HG03378 (cell line): ENCODE results near the gene EXOG.

Experiments
- ATAC-seq: cut with Tn5 transposase; IDR thresholded peaks from one replicate; pipeline ENCODE4 v1.9.1; 2021; ENCODE audit warnings: mild to moderate bottlenecking, moderate library complexity; ENCODE audit not compliant: unreplicated experiment

Gene EXOG

GRCh38 chr3:38496131-38496910 is at the start of gene EXOG:
TSS of gene EXOG (plus strand) at chr3:38496340. CDS start at chr3:38496368, 28 bp downstream.
- ATAC-seq: peak; percentile 69

DNA sequence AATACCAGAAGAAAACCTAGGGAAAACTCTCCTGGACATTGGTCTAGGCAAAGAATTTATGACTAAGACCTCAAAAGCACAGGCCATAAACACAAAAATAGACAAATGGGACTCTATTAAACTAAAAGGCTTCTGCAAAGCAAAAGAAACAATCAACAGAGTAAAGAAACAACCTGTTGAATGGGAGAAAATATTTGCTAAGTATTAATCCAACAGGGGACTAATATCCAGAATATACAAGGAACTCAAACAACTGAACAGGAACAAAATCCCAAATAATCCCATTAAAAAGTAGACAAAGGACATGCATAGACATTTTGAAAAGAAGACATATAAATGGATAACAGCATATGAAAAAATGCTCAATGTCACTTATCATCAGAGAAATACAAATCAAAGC is 49.3 kb upstream of the EXOG start:
- ATAC-seq: no peak

GRCh38 chr3:38450853-38451252 is 45.3 kb upstream of the EXOG start:
- no peak for ATAC-seq

DNA sequence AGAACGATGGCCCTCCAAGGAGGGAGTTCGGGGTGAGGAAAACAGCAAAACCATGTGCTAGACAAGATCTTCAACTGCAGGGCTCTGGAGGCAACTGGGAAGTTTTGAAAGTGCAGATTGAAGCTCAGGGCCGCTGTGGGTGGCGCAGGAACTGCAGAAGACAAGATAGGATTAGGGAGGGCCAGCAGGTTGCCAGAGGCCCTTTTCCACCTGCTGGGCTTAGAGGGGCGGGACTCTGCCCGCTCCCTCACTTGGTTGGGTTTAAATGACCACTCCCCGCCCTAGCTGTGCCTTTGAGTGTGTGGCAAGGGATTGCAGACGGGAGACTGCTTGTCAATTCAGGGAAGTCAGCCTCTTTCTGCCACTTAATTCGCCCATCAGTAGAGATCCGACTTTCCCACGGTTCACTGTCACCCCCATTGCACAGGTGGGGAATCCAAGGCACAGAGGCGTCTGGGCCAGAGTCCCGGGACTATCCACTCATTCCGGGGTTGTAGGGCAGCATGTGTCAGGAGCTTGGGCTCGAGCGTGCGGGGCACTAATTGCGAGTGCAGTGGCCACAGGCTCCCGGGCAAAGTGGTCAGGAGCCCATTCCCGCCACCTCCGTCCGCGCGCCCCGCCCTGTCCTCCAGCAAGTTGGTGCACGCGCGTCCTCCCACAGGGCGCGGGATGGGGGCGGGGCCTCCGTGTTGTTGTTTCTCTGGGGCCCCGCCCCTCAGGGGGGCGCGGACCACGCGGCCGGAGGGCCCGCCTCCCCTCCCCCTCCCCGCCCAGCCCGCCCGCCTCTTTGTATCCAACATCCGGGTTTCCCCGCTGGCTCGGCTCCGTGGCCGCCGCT is 42.8 kb upstream of the EXOG start, which contains the start of gene ACVR2B:
Gene ACVR2B, plus strand, starts transcription at position 816 of the 838 bp plus-strand sequence. CDS start 433 bp downstream, outside the sequence.
- ATAC-seq: no peak

- no peak for ATAC-seq
These were observed 42.3 kb upstream of the EXOG start for GRCh38 chr3:38453913-38454177.

DNA sequence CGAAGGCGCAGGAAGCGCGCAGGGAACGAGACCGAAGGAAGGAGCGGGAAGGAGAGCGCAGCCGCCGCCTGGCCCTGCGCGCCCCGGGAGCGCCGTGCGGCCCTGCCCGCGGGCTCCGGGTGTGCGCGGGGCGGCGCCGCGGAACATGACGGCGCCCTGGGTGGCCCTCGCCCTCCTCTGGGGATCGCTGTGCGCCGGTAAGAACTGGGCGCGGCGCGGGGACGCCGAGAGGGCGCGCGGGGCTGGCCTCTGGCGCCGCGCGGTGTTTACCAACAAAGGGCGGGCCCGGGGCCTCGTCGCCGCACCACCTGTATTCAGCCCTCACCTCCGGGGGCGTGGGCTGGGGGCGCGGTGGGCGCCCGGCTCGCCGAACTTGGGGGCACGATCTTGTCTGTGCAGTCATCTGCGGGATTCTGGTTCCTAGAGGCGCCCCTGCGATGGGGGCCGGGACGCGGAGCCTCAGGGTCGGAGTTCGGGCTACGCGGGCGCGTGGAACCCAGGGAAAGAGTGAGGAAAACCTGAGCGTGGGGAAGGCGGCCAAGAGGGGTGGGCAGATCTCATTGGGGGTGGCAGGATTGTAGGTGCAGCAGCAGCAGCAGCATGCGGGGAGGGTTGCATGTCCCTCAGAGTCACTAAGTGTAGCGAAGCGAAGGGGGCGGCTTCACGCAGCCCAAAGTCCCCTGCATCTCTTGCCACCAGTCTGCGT is 41.8 kb upstream of the EXOG start:
- ATAC-seq: no peak

- peak; percentile 15 for ATAC-seq
These were observed 41.1 kb upstream of the EXOG start for GRCh38 chr3:38454884-38455638.

GRCh38 chr3:38455639-38456430 is 40.3 kb upstream of the EXOG start:
- peak; percentile 42 for ATAC-seq

DNA sequence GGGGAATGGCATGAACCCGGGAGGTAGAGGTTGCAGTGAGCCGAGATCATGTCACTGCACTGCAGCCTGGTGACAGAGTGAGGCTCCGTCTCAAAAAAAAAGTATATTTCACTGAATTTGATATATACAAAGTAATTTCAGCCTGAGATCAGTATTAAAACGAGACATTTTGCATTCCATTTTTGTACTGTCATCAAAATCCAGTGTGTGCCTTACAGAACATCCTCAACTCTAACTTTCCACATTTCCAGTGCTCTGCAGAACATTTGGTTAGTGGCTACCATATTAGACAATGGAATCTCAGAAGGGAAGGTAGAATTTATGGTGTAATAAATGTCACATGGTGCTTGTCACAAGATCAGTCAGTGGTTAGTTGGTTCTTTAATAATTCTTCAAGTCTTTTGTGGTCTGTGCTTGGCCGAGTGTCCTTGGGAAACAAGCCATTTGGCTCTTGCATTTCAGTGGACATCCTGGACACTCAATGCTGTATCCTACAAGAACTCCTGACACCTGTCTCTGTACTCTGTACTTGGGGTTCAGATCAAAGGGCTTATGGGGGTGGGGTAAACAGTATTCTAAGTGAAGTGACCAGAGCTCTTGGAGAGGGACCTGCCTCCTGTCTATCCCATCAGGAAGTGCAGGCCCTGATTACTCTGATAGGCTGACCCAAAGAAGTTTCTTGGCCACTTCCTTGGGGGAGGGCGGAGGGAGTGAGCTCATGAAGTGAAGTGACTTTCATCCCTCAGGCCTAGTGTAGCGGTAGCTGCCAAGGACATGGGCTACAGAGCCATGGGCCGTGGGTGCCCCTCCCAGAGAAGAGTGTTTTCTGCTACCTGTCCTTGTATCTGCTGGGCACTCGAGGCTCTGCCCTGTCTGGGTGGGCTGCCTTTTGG is 38.8 kb upstream of the EXOG start:
- ATAC-seq: no peak

- ATAC-seq: no peak
These were observed 37.2 kb upstream of the EXOG start for GRCh38 chr3:38458796-38459498.

DNA sequence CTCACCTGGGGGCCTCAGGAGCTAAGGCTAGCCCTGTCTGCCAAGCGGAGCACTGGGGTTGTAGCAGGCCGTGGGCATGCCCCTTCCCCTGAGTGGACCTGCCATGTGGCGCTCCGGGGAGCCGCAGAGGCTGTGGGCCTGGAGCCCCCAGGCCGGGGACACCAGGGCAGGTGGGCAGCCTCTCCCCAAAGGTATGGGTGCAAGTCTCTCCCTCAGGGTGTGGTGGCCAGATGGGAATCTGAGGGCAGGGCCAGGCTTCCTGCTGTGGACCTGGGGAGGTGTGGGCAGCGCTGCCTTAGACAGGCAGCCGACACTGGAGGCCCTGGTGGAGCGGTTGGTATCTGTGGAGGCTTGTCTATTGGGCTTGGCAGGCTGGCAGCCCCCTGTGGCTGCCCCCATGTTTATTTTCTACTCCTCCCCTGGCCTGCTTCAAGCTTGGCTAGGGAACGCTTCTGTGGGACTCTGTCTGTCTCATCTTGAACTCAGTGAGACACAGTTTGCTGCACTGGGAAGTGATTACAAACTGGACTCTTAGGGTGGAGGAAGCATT is 36.6 kb upstream of the EXOG start:
- no peak for ATAC-seq

DNA sequence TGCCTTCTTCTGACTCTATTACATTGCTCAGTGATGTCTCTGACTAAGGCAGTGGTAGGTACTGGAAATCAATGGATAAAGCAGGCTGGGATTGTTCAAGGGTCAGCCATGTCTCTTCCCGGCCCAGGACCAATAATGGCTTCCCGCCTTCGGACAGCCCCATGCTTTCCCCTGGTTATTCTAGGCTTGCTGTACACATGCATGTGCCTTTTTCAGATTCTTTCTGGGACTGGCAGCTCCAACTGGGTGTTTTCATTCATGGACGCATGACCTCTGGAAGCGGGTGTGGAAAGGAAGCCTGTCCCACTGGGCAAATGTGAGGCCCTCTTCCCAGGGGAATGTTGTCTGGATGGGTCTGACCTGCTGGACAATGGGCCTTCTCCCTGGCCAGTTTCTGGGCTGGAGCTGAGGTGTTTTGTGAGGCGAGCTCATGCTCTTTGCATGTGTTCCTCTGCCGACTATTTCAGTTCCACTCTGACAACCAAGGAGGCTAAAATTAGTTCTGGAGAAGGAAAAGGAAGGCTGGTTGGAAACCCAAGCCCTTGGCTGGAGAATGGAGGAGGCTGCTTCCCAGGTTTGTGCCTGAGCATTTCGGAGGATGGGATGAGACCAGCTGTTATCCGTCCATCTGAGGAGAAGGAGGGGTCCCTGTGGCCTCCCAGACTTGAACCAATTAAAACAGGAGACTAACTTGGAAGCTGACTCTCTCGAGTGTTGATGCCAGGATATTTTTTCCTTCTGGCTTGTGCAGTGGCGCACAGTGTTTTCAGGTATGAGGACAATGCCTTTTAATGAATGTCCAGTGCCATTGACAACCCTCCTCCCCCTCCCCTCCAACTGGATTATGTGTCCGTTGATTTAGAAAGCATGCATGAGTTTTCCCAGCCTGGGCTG is 35.5 kb upstream of the EXOG start:
- ATAC-seq: no peak

- no peak for ATAC-seq
These were observed 30.5 kb upstream of the EXOG start for GRCh38 chr3:38465588-38466154.

- ATAC-seq: no peak
These were observed 27.4 kb upstream of the EXOG start for GRCh38 chr3:38468765-38469164.

- no peak for ATAC-seq
These were observed 26.3 kb upstream of the EXOG start for GRCh38 chr3:38469852-38470251.

GRCh38 chr3:38471260-38471857 is 24.8 kb upstream of the EXOG start:
- no peak for ATAC-seq
